Activated CD4-positive, alpha-beta T cell treated with anti-CD3 and anti-CD28 coated beads, Interleukin-2, Interleukin-6, amounts not matched to agents 100 ng/mL and 50 ng/mL, durations not matched to agents 16 hours and 8 hours (primary cell): Measurements from ENCODE around the gene PPP1R36.
"Not testable (repeated sequence)": the region's sequence is repeated elsewhere in the genome, so short reads cannot be mapped to it uniquely, and the experiment has no call there.

Experiments used
- DNase-seq: peaks from one replicate; pipeline ENCODE4 v3.0.0-alpha.2; 2020

Gene PPP1R36

GRCh38 chr14:64549791-64550620, at the start of gene PPP1R36:
TSS of gene PPP1R36 (plus strand) at chr14:64549961. CDS start at chr14:64549998, 37 bp downstream.
- peak; percentile 42 for DNase-seq

GRCh38 chr14:64500088-64500487, 49.7 kb upstream of the PPP1R36 start:
- DNase-seq: no peak

- DNase-seq: no peak
These were observed 48.2 kb upstream of the PPP1R36 start for GRCh38 chr14:64501411-64502171.

- DNase-seq: peak; percentile 31
These were observed 47.3 kb upstream of the PPP1R36 start for GRCh38 chr14:64502456-64502855.

GRCh38 chr14:64502887-64503433, 46.8 kb upstream of the PPP1R36 start:
- peak; percentile 36 for DNase-seq

- peak; percentile 97 for DNase-seq
These were observed 46.1 kb upstream of the PPP1R36 start, which contains the start of gene ZBTB25 for GRCh38 chr14:64503434-64504309. TSS of gene ZBTB25 (minus strand) at chr14:64503838. CDS start at chr14:64490533, 13,305 bp downstream.

GRCh38 chr14:64504310-64504896, 45.4 kb upstream of the PPP1R36 start, which contains the start of gene ZBTB1:
TSS of gene ZBTB1 (plus strand) at chr14:64504770. CDS start at chr14:64521505, 16,735 bp downstream.
- DNase-seq: peak; percentile 91

- peak; percentile 92 for DNase-seq
These were observed 44.6 kb upstream of the PPP1R36 start for GRCh38 chr14:64504897-64505794.

GRCh38 chr14:64506721-64507120, 43.0 kb upstream of the PPP1R36 start:
- DNase-seq: no peak

GRCh38 chr14:64507376-64508156, 42.2 kb upstream of the PPP1R36 start:
- peak; percentile 61 for DNase-seq

GRCh38 chr14:64508215-64508776, 41.5 kb upstream of the PPP1R36 start:
- DNase-seq: peak; percentile 80

GRCh38 chr14:64509036-64509435, 40.7 kb upstream of the PPP1R36 start:
- DNase-seq: no peak

GRCh38 chr14:64510825-64511671, 38.7 kb upstream of the PPP1R36 start:
- DNase-seq: peak; percentile 77

GRCh38 chr14:64513271-64513670, 36.5 kb upstream of the PPP1R36 start:
- DNase-seq: no peak

GRCh38 chr14:64515053-64515452, 34.7 kb upstream of the PPP1R36 start:
- DNase-seq: no peak

- DNase-seq: no peak
These were observed 32.8 kb upstream of the PPP1R36 start for GRCh38 chr14:64516969-64517368.

- not testable (repeated sequence) for DNase-seq
These were observed 32.1 kb upstream of the PPP1R36 start for GRCh38 chr14:64517667-64518066.

GRCh38 chr14:64518229-64518628, 31.5 kb upstream of the PPP1R36 start:
- DNase-seq: no peak

- no peak for DNase-seq
These were observed 29.1 kb upstream of the PPP1R36 start for GRCh38 chr14:64520699-64521098.
